H9 (cell line): Measurements from ENCODE around the gene MOGAT2. TPM values are rescaled to one million over a fixed set of nuclear protein-coding genes. Genes with fewer than 3 reads are reported as not detected.

Experiments used
- DNase-seq: peaks from one replicate; pipeline ENCODE4 v3.0.0-alpha.2; 2017
- H2AFZ ChIP-seq: one replicate; pipeline ENCODE4 v1.6.1; 2013; ENCODE audit warnings: mild to moderate bottlenecking, low read length, control low read depth, moderate library complexity
- H2AK5ac ChIP-seq: 2 replicates; pipeline ENCODE4 v1.6.1; 2013; ENCODE audit warnings: low read length, control low read depth, mixed read lengths; ENCODE audit not compliant: insufficient read length
- H2BK120ac ChIP-seq: one replicate; pipeline ENCODE4 v1.6.1; 2013; ENCODE audit warnings: low read depth, mild to moderate bottlenecking, low read length, control low read depth, inconsistent platforms; ENCODE audit not compliant: poor library complexity, severe bottlenecking
- H2BK12ac ChIP-seq: 2 replicates; pipeline ENCODE4 v1.6.1; 2013; ENCODE audit warnings: low read length, control low read depth, mixed read lengths, low read depth; ENCODE audit not compliant: insufficient read length
- H2BK15ac ChIP-seq: 2 replicates; pipeline ENCODE4 v1.6.1; 2013; ENCODE audit warnings: low read depth, low read length, control low read depth
- H2BK20ac ChIP-seq: one replicate; pipeline ENCODE4 v1.6.1; 2013; ENCODE audit warnings: low read depth, mild to moderate bottlenecking, low read length, control low read depth, inconsistent platforms; ENCODE audit not compliant: poor library complexity, severe bottlenecking
- H2BK5ac ChIP-seq: 2 replicates; pipeline ENCODE4 v1.6.1; 2013; ENCODE audit warnings: low read length, control low read depth, mixed read lengths; ENCODE audit not compliant: insufficient read length
- H3K14ac ChIP-seq: 2 replicates; pipeline ENCODE4 v1.6.1; 2013; ENCODE audit warnings: low read length, control low read depth; ENCODE audit not compliant: insufficient read depth
- H3K18ac ChIP-seq: 2 replicates; pipeline ENCODE4 v1.6.1; 2013; ENCODE audit warnings: low read depth, mild to moderate bottlenecking, mixed read lengths, low read length, control low read depth; ENCODE audit not compliant: insufficient read length
- H3K23ac ChIP-seq: 2 replicates; pipeline ENCODE4 v1.6.1; 2013; ENCODE audit warnings: low read length, control low read depth, mixed read lengths, low read depth; ENCODE audit not compliant: insufficient read length
- H3K23me2 ChIP-seq: 2 replicates; pipeline ENCODE4 v1.6.1; 2013; ENCODE audit warnings: low read depth, mild to moderate bottlenecking, mixed read lengths, low read length, control low read depth; ENCODE audit not compliant: insufficient read length, poor library complexity, severe bottlenecking
- H3K27ac ChIP-seq: 2 replicates; pipeline ENCODE4 v1.5.1; 2013; ENCODE audit warnings: low read length, control low read depth, mixed read lengths, low read depth; ENCODE audit not compliant: insufficient read length
- H3K27me3 ChIP-seq: 2 replicates; pipeline ENCODE4 v1.6.1; 2013; ENCODE audit warnings: low read length, control low read depth, inconsistent platforms; ENCODE audit not compliant: insufficient read depth
- H3K4ac ChIP-seq: 2 replicates; pipeline ENCODE4 v1.6.1; 2013; ENCODE audit warnings: low read depth, mild to moderate bottlenecking, control low read depth, inconsistent platforms, low read length, moderate library complexity
- H3K4me1 ChIP-seq: 2 replicates; pipeline ENCODE4 v1.6.1; 2013; ENCODE audit warnings: low read length, control low read depth, inconsistent platforms; ENCODE audit not compliant: insufficient read depth
- H3K4me2 ChIP-seq: 2 replicates; pipeline ENCODE4 v1.6.1; 2013; ENCODE audit warnings: low read length, control low read depth, mixed read lengths; ENCODE audit not compliant: insufficient read length, insufficient read depth
- H3K56ac ChIP-seq: 2 replicates; pipeline ENCODE4 v1.6.1; 2013; ENCODE audit warnings: low read depth, mild to moderate bottlenecking, mixed read lengths, low read length, control low read depth; ENCODE audit not compliant: insufficient read length
- H3K79me1 ChIP-seq: 2 replicates; pipeline ENCODE4 v1.6.1; 2013; ENCODE audit warnings: low read depth, mild to moderate bottlenecking, moderate library complexity, low read length, control low read depth, inconsistent platforms; ENCODE audit not compliant: insufficient read depth, poor library complexity, severe bottlenecking
- H3K79me2 ChIP-seq: 2 replicates; pipeline ENCODE4 v1.6.1; 2013; ENCODE audit warnings: low read length, control low read depth, inconsistent platforms; ENCODE audit not compliant: insufficient read depth
- H3K9ac ChIP-seq: 2 replicates; pipeline ENCODE4 v1.6.1; 2013; ENCODE audit warnings: low read length, control low read depth, mixed read lengths; ENCODE audit not compliant: insufficient read length; ENCODE audit errors: extremely low read depth
- H3K9me3 ChIP-seq: one replicate; pipeline ENCODE4 v1.6.1; 2013; ENCODE audit warnings: low read depth, low read length, inconsistent platforms; ENCODE audit not compliant: control insufficient read depth
- H3T11ph ChIP-seq: one replicate; pipeline ENCODE4 v1.6.1; 2013; ENCODE audit warnings: mild to moderate bottlenecking, low read length, control low read depth, inconsistent platforms
- H4K20me1 ChIP-seq: one replicate; pipeline ENCODE4 v1.6.1; 2013; ENCODE audit not compliant: control insufficient read depth, insufficient read length, insufficient read depth
- H4K5ac ChIP-seq: 2 replicates; pipeline ENCODE4 v1.6.1; 2013; ENCODE audit warnings: low read depth, mild to moderate bottlenecking, mixed read lengths, low read length, control low read depth; ENCODE audit not compliant: insufficient read length
- H4K8ac ChIP-seq: replicated peaks from 2 replicates; pipeline ENCODE4 v1.6.1; 2013; ENCODE audit warnings: low read length, control low read depth, mixed read lengths, low read depth; ENCODE audit not compliant: insufficient read length
- H4K91ac ChIP-seq: 2 replicates; pipeline ENCODE4 v1.6.1; 2013; ENCODE audit warnings: low read depth, mild to moderate bottlenecking, moderate library complexity, mixed read lengths, low read length, control low read depth; ENCODE audit not compliant: insufficient read length
- H3K27ac Mint-ChIP-seq, 3 experiments: 2 replicates in 2 of 3; 3 replicates in 1 of 3; pipeline ENCODE4 v1.8.0; 2020 to 2021; ENCODE audit warnings: mixed read lengths in 3 of 3, mild to moderate bottlenecking in 1 of 3, moderate library complexity in 1 of 3
- H3K27me3 Mint-ChIP-seq: 2 replicates; pipeline ENCODE4 v1.8.0; 2021; ENCODE audit warnings: low read depth, mild to moderate bottlenecking, moderate library complexity, mixed read lengths
- H3K36me3 Mint-ChIP-seq, 3 experiments: 2 replicates in 2 of 3; 3 replicates in 1 of 3; pipeline ENCODE4 v1.8.0; 2020 to 2021; ENCODE audit warnings: low read depth in 3 of 3, mixed read lengths in 3 of 3; ENCODE audit not compliant: insufficient read depth in 1 of 3
- H3K4me1 Mint-ChIP-seq, 2 experiments: 2 replicates each; pipeline ENCODE4 v1.8.0; 2020; ENCODE audit warnings: mixed read lengths in 2 of 2
- H3K4me3 Mint-ChIP-seq, 2 experiments: 2 replicates in 1 of 2; 3 replicates in 1 of 2; pipeline ENCODE4 v1.8.0; 2020 to 2021; ENCODE audit warnings: mild to moderate bottlenecking in 2 of 2, mixed read lengths in 2 of 2, moderate library complexity in 1 of 2
- H3K9me3 Mint-ChIP-seq, 2 experiments: 2 replicates in 1 of 2; 3 replicates in 1 of 2; pipeline ENCODE4 v1.8.0; 2020; ENCODE audit warnings: mild to moderate bottlenecking in 2 of 2, mixed read lengths in 2 of 2, moderate library complexity in 1 of 2
- CTCF ChIP-seq: fragments of 200-600 bp; sonication (generic); conservative IDR thresholded peaks from 3 replicates; pipeline ENCODE4 v1.8.0; 2021; ENCODE audit warnings: antibody characterized with exemption, mild to moderate bottlenecking
- WGBS: extraction: QIAGEN DNeasy Blood & Tissue Kit; methylation state at CpG from one replicate; pipeline ENCODE4 v1.1.7; 2013; ENCODE audit warnings: missing lambda C conversion rate, low lambda C conversion rate, mixed read lengths; ENCODE audit not compliant: insufficient read length; ENCODE audit errors: extremely low coverage; 5-methylcytosine and 5-hydroxymethylcytosine counted together
- total RNA-seq: library from RNA; stranded (reverse); gene quantifications from 2 replicates; pipeline ENCODE4 v1.2.1, GENCODE V29; 2021

Gene MOGAT2
- total RNA-seq, 1 experiment from 2014 or later, result not detected

- no peak overlapping the region for H2BK12ac ChIP-seq
- H3K14ac ChIP-seq, result no peak overlapping the region
- H3K79me2 ChIP-seq, result no peaks in the 10 kb centered on the region
- H2AFZ ChIP-seq, result no peak overlapping the region
- H4K91ac ChIP-seq, result no peak overlapping the region
- H3K4me1 ChIP-seq, result no peaks in the 10 kb centered on the region
- no peaks in the 10 kb centered on the region for H3K27me3 ChIP-seq
- no peak overlapping the region for H4K5ac ChIP-seq
- H2BK15ac ChIP-seq, result no peak overlapping the region
- no peak overlapping the region for H3K56ac ChIP-seq
- H3K27ac Mint-ChIP-seq, result no peak overlapping the region
- H3K4me2 ChIP-seq, result no peak overlapping the region
- no peak overlapping the region for H3K4ac ChIP-seq
- no peak overlapping the region for H2AK5ac ChIP-seq
- no peak overlapping the region for H3K18ac ChIP-seq
- H3K4me1 Mint-ChIP-seq, result no peaks in the 10 kb centered on the region
- no peaks in the 10 kb centered on the region for H4K20me1 ChIP-seq
- no peak overlapping the region for H2BK20ac ChIP-seq
- no peak overlapping the region for H4K8ac ChIP-seq
- no peak for DNase-seq
- peaks cover 10 to 14% of the 10 kb centered on the region in 2 experiments for H3K9me3 Mint-ChIP-seq
- H2BK5ac ChIP-seq, result no peak overlapping the region
- no peak overlapping the region for H3K9ac ChIP-seq
- H3K27ac ChIP-seq, result no peak overlapping the region
- peaks cover 0 to 7% (median 3%) of the 10 kb centered on the region in 3 experiments; a peak in 5 of 7 replicates for H3K36me3 Mint-ChIP-seq
- no peak overlapping the region for H3T11ph ChIP-seq
- H3K27me3 Mint-ChIP-seq, result peaks cover 54% of the 10 kb centered on the region
- no peaks in the 10 kb centered on the region for H3K23me2 ChIP-seq
- no peak overlapping the region for H3K4me3 Mint-ChIP-seq
- TF ChIP-seq CTCF, result no peak
- no peak overlapping the region for H3K23ac ChIP-seq
- no peaks in the 10 kb centered on the region for H3K79me1 ChIP-seq
- no peaks in the 10 kb centered on the region for H3K9me3 ChIP-seq
- no CpG with 5 or more reads among the region's 12 CpGs for WGBS
- no peak overlapping the region for H2BK120ac ChIP-seq
These were observed 39.7 kb upstream of the MOGAT2 start for GRCh38 chr11:75677909-75678308.
